Non-pigmented ciliary epithelial cell (primary cell): ENCODE data around the gene CENPH.
"Not testable (repeated sequence)": the region's sequence is repeated elsewhere in the genome, so short reads cannot be mapped to it uniquely, and the experiment has no call there.

Experiments
- DNase-seq: peaks from one replicate; pipeline ENCODE4 v3.0.0-alpha.2; 2010; ENCODE audit warnings: low read depth

Gene CENPH

GRCh38 chr5:69189162-69190086 lies at the start of gene CENPH:
Gene CENPH (plus strand): TSS chr5:69189583. CDS start chr5:69189635, 52 bp downstream.
- no peak for DNase-seq

GRCh38 chr5:69140239-69140638 lies 49.1 kb upstream of the CENPH start:
- not testable (repeated sequence) for DNase-seq

GRCh38 chr5:69140827-69141226 lies 48.6 kb upstream of the CENPH start:
- no peak for DNase-seq

- not testable (repeated sequence) for DNase-seq
These were observed 40.8 kb upstream of the CENPH start for GRCh38 chr5:69148576-69148975.

- no peak for DNase-seq
These were observed 40.3 kb upstream of the CENPH start for GRCh38 chr5:69148981-69149675.

GRCh38 chr5:69149676-69150010 lies 39.7 kb upstream of the CENPH start:
- no peak for DNase-seq

- no peak for DNase-seq
These were observed 36.7 kb upstream of the CENPH start for GRCh38 chr5:69152731-69153130.

- DNase-seq, result no peak
These were observed 32.9 kb upstream of the CENPH start for GRCh38 chr5:69156456-69156855.

GRCh38 chr5:69158039-69158438 lies 31.3 kb upstream of the CENPH start:
- DNase-seq, result no peak

- no peak for DNase-seq
These were observed 28.7 kb upstream of the CENPH start for GRCh38 chr5:69160651-69161050.

- DNase-seq, result peak; percentile 84
These were observed 22.5 kb upstream of the CENPH start, which contains the start of gene CCNB1 for GRCh38 chr5:69166686-69167492. Gene CCNB1 (plus strand): TSS chr5:69167150. CDS start chr5:69167263, 113 bp downstream.

GRCh38 chr5:69167493-69167855 lies 21.9 kb upstream of the CENPH start:
- DNase-seq, result no peak

GRCh38 chr5:69167929-69168328 lies 21.5 kb upstream of the CENPH start:
- DNase-seq, result no peak

GRCh38 chr5:69170495-69170894 lies 18.9 kb upstream of the CENPH start:
- no peak for DNase-seq

- DNase-seq, result no peak
These were observed 18.4 kb upstream of the CENPH start for GRCh38 chr5:69170969-69171368.

GRCh38 chr5:69181659-69182293 lies 7.6 kb upstream of the CENPH start:
- DNase-seq, result not testable (repeated sequence)

GRCh38 chr5:69184621-69185020 lies 4.8 kb upstream of the CENPH start:
- DNase-seq, result no peak

- DNase-seq, result no peak
These were observed 2.0 kb upstream of the CENPH start for GRCh38 chr5:69187342-69187741.

GRCh38 chr5:69188811-69189161 lies 597 bp upstream of the CENPH start:
- DNase-seq, result no peak

GRCh38 chr5:69202497-69202896 lies 13.1 kb downstream of the CENPH start:
- no peak for DNase-seq

- no peak for DNase-seq
These were observed 17.3 kb downstream of the CENPH start for GRCh38 chr5:69206528-69207190.
